ENCODE measurements around the gene WDR38.

The WDR38 gene

DNA sequence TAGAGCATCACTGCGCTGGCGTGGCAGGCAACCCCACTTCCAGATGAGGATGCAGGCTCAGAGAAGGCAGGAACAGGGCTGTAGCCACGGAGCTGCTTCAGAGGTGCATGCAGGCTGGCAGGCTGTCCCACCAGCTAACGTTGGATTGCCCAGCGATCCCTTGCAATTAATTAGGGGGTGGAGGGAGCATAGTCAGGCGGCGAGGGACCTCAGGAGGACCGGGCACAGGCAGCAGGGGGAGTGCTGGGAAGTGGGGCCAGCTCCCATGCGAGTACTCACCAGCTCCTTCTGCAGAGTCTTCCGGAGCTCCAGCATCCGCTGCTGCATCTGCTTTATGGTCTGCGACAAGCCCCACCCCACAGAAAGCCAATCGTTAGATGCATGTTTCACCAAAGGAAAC is 29.0 kb downstream of the WDR38 start:
- DNase-seq (ENCODE audit: low read depth): no peak

DNA sequence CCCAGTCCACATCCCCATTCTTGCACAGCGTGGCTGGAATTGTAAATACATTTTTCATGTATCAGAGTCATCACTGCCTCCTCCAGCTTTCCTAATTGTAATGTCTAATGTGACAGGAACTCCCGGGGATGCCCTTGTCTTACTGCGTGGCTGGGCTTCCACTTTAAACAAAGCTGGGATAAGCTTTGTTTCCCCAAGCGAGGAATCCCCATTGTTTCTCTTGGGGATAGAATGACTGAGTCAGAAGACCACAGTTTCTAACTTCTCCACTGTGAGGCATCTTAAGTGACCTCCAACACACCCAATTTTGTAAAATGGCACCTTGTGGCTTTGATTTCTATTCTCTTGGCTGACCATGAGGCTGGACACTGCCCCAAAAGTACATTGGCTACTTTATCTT is 31.1 kb downstream of the WDR38 start:
- DNase-seq (ENCODE audit: low read depth): no peak

DNA sequence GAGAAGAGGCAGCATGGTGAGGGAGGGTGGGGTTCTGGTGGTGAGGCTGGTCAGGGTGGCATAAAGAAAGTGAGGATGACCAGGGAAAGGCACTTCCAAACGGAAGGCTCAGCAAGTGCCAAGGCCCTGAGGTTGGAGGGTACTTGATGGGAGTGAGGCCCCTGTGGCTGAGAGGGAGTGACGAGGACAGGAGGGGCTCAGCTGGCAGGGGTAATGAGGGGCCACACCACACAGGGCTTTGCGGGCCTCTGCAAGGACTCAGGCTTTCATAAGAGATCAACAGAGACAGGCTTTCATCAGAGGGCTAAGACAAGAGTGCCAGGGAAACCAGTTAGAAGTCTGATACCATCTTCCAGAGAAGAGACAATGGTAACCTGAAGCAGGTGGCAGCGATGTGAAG is 32.3 kb downstream of the WDR38 start:
- DNase-seq (ENCODE audit: low read depth): no peak

DNA sequence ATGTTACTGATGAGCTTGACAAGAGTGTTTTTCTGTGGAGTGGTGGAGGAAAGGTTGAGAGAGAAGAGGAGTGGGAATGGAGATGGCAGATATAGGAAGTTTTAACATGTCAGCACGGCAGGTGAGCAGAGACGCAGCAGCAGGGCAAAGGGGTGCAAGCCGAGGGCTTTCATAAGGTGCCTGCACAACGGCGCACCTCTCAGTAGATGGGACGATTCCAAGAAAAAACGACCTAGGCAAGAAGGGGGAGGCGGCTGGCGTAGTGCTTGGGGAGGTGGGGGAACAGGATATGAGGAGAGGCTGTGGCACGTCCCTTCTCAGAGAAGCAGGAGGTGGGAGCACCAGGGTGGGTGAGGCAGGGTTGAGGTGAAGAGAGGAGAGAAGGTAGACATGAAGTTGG is 33.2 kb downstream of the WDR38 start:
- DNase-seq (ENCODE audit: low read depth): no peak

DNA sequence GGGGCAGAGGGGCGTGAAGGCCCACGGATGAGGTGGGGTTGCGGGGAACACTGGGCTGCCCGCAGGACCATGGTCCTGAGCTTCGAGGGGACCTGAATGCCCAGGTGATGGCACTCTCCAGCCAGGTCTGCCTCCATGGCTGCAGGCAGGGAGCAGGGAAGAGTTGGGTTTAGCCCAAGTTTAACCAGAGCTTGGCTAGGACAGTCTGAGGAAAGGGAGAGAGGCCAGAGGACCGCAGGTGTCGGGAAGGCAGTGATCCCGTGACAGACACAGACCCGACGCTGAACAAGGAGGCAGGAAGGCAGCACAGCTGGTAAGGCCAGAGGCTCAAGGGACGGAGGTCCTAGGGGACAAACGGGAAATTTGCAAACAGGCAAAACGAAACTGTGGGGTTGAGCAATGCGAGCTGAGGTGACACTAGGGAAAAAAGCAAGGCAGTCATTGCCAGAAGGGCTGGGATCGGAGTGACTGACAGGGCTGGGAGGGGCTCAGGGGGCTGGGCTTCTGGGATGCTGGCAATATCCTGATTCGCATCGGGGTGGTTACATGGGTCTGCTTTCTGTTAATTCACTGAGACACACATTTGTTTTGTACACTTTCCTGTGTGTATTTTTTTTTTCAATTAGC is 33.7 kb downstream of the WDR38 start:
- no peak for DNase-seq (ENCODE audit: low read depth)

DNA sequence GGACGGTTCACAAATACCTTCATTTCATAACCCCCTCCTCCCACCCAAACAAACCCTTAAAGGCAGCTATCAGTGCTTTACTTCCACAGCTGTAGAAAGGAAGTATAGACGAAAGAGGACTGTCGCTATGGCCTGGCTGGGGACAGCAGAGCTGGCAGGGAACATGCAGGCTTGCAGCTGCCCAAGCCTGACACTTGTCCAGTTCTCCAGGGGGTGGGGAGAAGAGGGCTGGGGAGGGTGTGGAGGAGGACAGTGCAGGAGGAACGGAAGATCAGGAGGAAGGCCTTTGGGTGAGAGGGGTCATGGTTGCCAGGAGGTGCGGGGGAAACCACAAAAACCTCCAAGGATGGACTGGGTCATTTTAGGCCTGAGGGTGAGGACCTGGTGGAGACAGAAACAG is 34.6 kb downstream of the WDR38 start:
- no peak for DNase-seq (ENCODE audit: low read depth)

DNA sequence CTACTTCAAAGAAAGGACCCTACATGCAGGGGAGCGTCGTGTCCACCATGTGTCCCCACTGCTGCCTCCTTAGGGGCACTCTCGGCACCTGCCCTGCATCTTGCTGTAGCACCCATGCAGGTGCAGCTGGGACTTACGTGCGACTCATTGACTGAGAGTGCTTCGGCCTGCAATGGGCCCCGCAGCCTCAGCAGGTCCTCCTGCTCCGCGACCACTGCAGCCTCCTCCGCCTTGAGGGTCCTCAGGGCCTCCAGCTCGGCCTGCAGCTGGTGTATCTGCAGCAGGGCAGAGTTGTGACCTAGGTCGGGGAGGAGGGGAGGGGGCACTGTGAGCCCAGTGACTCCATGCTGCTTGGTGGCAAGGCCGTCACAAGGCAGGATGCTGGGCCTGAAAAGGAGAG is 35.7 kb downstream of the WDR38 start:
- no peak for DNase-seq (ENCODE audit: low read depth)

DNA sequence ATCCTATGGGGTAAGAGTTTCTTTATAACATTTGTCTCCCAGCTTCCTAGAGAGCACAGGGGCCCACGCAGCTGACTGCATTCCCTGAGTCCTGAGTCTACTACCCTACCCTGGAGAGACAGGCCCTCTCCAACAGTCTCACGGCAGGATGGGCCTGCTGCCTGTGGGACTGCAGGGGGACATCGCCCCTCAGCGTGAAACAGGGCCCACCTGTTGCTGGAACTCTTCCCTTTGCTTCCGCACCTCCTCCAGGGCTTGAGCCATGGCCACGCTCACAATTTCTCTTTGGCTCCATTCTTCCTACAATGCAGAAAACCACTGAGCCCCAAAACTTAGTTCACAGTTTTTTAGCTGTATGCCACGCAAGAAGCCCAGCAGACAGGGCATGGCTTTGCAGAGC is 36.9 kb downstream of the WDR38 start:
- DNase-seq (ENCODE audit: low read depth): no peak

DNA sequence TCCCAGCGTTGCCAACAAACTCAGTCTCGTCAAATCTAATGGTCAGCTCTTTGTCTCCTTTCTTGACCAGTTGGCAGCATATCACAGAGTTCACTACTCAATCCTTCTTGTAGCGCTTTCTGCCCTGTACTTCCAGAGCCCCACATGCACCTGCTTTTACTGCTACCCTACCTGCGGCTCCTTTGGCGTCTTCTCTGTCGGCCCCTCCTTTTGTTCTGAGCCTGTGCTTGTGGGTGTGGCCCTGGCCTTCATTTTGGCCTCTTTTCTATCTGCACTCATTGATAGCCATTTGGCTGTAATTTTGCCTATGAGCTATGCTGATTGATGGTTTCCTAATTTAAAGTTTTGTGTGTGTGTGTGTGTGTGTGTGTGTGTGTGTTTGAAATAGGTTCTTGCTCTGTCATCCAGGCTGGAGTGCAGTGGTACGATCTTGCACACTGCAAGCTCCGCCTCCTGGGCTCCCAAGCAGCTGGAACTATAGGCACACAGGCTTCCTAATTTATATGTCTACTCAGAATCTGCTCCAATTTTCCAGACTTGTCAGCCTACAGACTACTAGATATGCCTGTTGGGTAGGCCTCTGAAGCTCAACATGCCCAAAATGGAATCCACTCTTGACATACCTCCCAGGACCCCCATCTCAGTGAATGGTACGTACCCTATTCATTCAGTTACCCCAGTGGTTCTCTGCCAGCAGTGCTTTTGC is 40.9 kb downstream of the WDR38 start:
- DNase-seq (ENCODE audit: low read depth): no peak

DNA sequence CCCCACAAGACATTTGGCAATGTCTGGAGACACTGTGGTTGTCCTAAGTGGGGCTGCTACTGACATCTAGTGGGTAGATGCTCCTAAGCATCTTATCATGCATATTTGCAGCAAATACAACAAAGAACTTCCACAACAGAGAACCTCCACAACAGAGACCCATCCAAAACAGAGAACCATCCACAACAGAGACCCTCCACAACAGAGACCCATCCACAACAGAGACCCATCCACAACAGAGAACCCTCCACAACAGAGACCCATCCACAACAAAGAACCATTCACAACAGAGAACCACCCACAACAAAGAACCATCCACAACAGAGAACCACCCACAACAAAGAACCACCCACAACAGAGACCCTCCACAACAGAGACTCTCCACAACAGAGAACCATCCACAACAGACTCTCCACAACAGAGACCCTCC is 41.5 kb downstream of the WDR38 start:
- DNase-seq (ENCODE audit: low read depth): no peak

DNA sequence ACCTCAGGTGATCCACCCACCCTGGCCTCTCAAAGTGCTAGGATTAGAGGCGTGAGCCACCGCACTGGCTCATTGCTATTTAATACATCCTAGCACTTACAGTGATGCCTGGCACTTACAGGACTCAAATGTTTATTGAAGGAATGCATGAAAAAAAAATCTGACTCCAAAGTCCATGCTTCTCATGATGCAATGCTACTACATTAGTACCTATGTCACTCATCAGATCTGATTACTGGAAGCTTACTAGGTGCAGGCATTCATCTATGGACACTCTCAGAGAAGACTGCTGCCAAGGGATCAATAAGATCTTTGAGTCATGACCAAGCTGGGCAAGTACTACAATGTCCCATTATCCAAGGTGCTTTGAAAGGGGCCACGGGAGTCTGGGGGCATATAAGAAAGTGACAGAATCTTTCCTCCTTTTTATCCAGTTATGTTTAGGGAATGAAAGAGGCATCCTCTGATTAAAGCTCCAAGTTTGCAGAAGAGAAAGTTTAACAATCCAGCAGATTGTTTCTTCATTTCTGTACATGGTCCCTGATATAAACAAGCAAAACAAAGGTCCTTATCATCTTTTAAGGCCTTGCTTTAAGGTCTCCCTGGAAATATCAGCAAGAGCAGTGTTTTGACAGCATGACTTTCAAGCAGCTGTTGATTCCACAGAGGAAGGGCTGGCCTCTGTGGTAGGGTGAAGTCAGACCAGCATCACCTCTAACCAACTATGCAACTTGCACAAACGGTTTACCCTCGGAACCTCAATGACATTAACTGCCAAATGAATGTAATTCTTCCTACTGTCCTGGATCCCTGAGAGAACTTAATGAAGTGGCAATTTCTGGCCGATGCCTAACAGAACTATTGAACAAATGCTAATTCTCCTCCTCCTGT is 44.6 kb downstream of the WDR38 start:
- no peak for DNase-seq (ENCODE audit: low read depth)

DNA sequence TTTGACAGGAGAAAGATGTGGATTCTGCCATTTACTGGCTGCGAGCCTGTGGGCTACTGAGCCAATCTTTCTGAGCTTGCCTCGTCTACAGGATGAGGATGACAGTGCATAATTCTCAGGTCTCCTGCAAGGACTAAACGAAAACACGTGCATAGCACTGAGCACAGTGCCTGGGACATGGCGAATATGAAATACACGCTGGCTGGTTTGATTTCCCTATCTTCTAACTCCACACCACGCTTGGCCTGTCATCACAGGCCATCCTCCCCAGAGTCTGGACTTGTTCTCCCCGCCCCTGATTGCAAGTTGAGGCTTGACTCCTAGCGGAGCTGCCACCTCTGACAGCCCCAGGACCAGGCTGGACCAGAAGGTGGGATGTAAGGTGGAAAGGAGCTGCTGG is 46.6 kb downstream of the WDR38 start:
- no peak for DNase-seq (ENCODE audit: low read depth)

DNA sequence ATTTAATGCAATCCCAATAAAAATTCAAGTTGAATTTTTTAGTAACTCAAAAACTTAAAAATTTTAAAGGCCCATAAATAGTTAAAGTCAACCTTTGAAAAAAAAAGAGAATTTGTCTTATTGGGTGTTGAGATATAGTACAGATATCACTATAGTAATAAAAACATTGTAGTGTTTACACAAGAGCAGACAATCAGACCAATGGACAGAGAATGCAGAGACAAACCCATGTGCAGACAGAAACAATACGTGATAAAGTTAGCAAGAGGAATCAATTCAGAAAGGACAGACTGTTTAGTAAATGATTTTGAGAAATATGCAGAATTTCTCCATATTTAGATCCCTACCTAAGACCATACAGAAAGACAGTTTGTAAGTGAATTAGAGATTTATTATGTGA is 53.7 kb downstream of the WDR38 start:
- no peak for DNase-seq (ENCODE audit: low read depth)
